Measurements from ENCODE around the gene SNX14.
"Not testable (repeated sequence)": the region's sequence is repeated elsewhere in the genome, so short reads cannot be mapped to it uniquely, and the experiment has no call there.

Gene SNX14

GRCh38 chr6:85591207-85591606, 2.5 kb downstream of the SNX14 start:
- no peak for DNase-seq (ENCODE audit: low spot score)

DNA sequence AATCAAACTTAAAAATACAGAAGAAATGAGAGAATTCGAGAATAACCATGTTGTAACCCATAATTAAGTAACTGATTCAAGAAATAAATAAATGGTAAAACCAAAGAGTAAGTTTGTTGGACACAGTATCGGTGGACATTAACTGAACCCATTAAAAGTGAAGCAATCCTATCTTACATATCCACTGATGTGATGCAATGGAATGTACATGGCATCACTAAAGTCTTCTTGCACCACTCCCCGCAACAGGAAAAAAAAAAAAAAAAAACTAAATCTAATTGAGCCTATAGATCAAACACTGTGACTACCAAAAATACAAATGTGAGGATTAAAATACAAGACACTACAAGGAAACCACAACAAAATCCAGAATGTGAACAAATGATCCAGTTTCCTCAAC, 7.9 kb downstream of the SNX14 start:
- no peak for DNase-seq (ENCODE audit: low spot score)

DNA sequence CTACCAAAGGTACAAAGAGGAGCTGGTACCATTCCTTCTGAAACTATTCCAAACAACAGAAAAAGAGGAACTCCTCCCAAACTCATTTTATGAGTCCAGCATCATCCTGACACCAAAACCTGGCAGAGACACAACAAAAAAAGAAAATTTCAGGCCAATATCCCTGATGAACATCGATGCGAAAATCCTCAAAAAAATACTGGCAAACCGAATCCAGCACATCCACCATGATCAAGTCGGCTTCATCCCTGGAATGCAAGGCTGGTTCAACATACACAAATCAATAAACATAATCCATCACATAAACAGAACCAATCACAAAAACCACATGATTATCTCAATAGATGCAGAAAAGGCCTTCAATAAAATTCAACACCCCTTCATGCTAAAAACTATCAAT, 10.8 kb downstream of the SNX14 start:
- DNase-seq (ENCODE audit: low spot score), result not testable (repeated sequence)

- DNase-seq (ENCODE audit: low spot score), result no peak
These were observed 12.1 kb downstream of the SNX14 start for GRCh38 chr6:85581572-85581971.

DNA sequence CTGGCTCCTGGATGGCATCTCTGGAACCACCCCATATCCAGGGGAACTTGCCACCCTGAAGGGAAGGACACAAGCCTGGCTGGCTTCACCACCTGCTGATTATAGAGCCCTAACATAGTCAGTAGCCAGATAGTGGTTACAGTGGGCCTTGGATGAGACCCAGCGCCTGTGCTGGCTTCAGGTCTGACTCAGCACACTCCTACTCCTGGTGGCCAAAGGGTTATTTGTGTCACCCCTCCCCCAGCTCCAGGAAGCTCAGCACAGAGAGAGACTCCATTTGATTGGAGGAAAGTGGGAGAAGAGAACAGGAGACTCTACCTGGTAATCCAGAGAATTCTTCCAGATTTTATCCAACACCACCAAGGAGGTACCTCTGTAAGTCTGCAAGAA, 12.8 kb downstream of the SNX14 start:
- peak; percentile 8 for DNase-seq (ENCODE audit: low spot score)

- DNase-seq (ENCODE audit: low spot score), result peak; percentile 36
These were observed 13.4 kb downstream of the SNX14 start for GRCh38 chr6:85580118-85580877.

DNA sequence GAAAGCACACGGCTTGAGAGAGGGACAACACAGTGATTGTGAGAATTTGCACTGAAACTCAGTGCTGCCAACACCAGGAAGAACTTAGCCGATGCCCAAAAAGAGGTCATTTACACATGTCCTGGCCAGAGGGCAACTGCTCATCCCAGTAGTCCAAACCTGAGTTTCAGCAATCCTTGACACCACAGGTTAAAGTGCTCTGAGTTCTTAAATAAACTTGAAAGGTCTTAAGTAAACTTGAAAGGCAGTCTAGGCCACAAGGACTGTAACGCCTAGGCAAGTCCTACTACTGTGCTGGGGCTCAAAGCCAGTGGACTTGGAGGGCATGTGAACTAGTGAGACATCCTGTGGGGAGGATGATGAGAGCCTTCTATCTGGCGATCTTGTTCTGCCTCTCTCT, 14.1 kb downstream of the SNX14 start:
- DNase-seq (ENCODE audit: low spot score), result no peak

DNA sequence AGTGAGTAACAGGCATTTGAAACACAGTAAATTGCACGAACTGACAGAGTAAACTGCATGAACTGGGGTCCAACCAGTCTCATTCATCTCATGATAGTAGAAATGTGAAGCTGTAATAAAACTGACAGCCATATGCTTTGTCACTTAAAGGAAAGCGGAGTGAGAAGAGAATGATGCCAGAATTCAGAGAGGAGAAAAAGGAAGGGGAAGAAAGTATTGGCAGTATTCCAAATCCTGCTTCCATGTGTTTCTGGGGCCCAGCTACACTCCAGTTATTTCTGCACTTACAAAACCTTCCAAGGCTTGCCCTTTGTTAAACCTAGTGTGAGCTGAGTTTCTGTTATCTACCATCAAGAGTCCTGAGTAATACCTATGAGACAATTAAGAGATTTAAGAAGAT, 17.2 kb downstream of the SNX14 start:
- DNase-seq (ENCODE audit: low spot score), result no peak

DNA sequence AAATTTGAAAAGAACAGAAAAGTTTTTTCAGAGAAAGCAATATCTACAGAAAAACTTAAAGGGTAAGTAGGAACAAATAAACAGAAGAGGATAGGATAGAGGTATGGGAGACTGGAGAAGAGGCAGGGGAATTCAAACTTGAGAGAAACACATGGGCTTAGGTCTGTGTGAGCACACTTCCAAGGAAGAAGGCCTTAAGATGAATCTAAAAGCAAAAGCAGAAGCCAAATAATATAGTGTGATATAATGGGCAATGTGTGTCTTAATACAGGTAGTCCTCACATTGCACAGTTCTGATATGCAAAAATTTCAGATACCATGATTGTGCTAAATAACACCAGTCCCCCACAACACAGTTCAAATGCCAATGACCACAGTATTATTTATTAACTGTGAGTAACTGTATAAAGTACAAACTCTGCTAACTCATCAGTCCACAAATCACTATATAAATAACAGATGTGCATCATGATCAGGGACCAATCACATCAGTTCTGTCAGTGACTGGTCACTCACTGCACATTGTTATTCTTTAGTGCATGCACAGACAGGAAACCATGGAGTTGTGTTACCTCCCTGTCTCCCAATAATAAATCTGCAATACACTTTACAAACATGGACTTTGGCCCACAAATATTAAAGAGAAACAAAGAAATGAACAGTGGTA, 18.6 kb downstream of the SNX14 start:
- DNase-seq (ENCODE audit: low spot score), result no peak

- no peak for DNase-seq (ENCODE audit: low spot score)
These were observed 24.3 kb downstream of the SNX14 start for GRCh38 chr6:85569323-85569722.

DNA sequence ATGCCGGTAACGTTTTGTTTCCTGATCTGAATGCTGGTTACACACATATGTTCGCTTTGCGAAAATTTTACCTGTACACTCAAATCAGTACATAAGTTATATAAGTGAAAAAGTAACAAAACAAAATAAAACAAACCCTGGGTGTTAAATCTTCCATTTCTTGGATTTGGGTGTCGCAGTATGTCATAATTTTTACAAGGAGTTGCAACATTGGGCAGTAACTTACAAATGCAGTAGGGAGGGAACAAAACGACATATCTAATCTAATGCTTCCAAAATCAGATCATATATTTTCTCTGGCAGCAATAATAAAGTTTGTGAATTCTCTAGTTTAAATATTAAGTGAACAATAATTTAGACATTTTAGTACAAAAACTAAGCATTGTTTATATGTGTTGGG, 25.2 kb downstream of the SNX14 start:
- DNase-seq (ENCODE audit: low spot score), result no peak

GRCh38 chr6:85565736-85566135, 27.9 kb downstream of the SNX14 start:
- no peak for DNase-seq (ENCODE audit: low spot score)

DNA sequence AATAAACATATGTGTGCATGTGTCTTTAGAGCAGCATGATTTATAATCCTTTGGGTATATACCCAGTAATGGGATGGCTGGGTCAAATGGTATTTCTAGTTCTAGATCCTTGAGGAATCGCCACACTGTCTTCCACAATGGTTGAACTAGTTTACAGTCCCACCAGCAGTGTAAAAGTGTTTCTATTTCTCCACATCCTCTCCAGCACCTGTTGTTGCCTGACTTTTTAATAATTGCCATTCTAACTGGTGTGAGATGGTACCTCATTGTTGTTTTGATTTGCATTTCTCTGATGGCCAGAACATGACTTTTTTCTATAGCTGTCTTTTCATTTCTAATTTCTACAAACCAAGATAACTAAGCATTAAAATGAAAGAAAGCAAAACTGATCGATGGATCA, 29.4 kb downstream of the SNX14 start:
- not testable (repeated sequence) for DNase-seq (ENCODE audit: low spot score)

- no peak for DNase-seq (ENCODE audit: low spot score)
These were observed 31.8 kb downstream of the SNX14 start for GRCh38 chr6:85561750-85562357.

GRCh38 chr6:85556992-85557668, 36.5 kb downstream of the SNX14 start:
- no peak for DNase-seq (ENCODE audit: low spot score)

GRCh38 chr6:85552652-85553051, 41.0 kb downstream of the SNX14 start:
- no peak for DNase-seq (ENCODE audit: low spot score)

DNA sequence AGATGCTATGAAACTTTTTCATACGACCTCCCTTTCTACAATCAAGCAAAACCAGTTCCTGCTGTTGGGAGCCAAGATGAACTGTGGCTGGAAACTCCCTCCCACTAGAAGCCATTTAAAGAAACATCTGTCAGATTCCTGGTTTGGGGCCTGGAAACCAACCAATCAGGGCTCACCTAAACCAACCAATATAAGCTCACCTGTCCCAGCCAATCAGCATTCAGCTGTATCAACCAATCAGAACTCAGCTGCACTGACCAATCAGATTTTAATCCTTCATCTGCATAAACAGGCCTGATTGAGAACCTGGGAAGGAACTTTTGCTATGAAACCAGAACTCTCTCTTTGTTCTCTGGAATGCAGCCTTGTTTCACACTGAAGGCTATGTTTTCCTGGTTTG, 42.4 kb downstream of the SNX14 start:
- DNase-seq (ENCODE audit: low spot score), result no peak

- no peak for DNase-seq (ENCODE audit: low spot score)
These were observed 45.9 kb downstream of the SNX14 start for GRCh38 chr6:85547719-85548118.

DNA sequence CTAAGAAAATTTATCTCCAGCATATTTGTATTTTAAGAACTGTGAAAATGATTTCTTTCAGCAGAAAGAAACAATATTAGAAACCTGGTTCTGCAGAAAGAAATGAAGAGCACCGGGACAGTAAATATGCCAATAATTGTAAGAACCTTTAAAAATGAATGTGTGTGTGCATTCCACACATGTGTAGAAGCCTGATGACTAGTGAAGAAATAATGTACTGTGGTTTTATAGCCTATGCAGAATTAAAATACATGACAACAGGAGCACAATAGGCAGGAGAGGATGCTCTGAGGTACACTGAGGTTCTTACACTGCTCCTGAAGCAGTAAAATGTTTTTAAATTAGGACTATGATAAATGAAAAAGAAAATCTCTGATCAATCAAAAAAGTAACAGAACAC, 48.9 kb downstream of the SNX14 start:
- DNase-seq (ENCODE audit: low spot score), result no peak

DNA sequence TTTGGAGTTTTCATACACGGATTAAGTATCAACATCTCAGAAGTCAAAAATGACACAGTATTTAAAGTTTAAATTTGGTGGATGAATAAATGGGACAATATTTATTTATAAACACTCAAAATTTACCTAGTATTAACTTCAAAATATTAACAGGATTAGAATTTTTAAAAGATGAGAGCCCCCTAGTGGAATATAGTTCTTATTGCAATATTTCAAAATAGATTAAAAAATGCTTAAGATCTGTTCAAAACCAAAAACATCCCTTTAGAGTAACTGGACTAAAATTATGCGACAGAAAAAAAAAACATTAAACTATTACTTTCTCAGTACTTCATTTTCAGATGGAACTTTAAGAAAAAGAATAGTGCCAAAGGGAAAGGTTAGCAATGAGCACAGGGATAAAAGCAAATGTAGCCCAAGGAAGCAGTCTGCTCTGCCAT, 56.6 kb downstream of the SNX14 start:
- DNase-seq (ENCODE audit: low spot score), result no peak

DNA sequence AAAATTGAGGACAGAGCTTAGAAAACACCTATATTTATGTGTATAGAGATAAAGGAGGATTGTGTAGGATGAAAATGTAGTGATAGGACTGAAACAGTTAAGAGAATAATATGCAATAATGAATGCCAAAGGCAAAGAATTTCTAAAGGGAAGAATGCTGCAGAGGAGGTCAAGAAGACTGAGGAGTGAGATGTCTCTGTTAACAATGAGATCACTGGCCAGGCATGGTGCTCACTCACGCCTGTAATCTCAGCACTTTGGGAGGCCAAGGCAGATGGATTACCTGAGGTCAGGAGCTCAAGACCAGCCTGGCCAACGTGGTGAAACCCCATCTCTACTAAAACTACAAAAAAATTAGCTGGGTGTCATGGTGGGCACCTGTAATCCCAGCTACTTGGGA, 69.4 kb downstream of the SNX14 start:
- not testable (repeated sequence) for DNase-seq (ENCODE audit: low spot score)

DNA sequence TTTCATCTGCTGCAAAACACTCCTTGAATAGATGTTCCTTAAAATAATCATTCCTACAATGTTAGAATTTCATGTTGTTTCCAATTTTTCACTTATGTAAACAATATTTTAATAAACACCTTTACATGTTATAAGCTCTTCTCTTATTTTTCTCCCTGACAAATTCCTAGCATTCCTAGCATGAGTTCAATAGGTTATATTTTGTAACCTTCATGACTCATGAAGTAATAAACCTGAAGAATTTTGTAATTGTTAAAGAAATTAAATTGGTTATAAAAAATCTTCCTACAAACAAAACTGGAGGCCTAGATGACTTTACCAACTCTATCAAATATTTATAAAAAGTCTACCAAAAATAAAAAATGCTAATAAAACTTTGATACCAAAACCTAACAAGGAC, 77.5 kb downstream of the SNX14 start:
- peak; percentile 4 for DNase-seq (ENCODE audit: low spot score)

Measured in HuH-7 (cell line).